K562 treated with DMSO at 1 percent for 12 hours (cell line): Measurements from ENCODE around the gene STK26. TPM values are rescaled to one million over a fixed set of nuclear protein-coding genes. Genes with fewer than 3 reads are reported as not detected.

Source experiments
- total RNA-seq: library from RNA; unstranded; fragments of 300-600 nt; gene quantifications from 2 replicates; pipeline ENCODE4 v1.2.3, GENCODE V29; 2022; ENCODE audit not compliant: insufficient read depth

STK26 gene
- 11.9 and 31.3 TPM in 2 replicates for total RNA-seq

DNA sequence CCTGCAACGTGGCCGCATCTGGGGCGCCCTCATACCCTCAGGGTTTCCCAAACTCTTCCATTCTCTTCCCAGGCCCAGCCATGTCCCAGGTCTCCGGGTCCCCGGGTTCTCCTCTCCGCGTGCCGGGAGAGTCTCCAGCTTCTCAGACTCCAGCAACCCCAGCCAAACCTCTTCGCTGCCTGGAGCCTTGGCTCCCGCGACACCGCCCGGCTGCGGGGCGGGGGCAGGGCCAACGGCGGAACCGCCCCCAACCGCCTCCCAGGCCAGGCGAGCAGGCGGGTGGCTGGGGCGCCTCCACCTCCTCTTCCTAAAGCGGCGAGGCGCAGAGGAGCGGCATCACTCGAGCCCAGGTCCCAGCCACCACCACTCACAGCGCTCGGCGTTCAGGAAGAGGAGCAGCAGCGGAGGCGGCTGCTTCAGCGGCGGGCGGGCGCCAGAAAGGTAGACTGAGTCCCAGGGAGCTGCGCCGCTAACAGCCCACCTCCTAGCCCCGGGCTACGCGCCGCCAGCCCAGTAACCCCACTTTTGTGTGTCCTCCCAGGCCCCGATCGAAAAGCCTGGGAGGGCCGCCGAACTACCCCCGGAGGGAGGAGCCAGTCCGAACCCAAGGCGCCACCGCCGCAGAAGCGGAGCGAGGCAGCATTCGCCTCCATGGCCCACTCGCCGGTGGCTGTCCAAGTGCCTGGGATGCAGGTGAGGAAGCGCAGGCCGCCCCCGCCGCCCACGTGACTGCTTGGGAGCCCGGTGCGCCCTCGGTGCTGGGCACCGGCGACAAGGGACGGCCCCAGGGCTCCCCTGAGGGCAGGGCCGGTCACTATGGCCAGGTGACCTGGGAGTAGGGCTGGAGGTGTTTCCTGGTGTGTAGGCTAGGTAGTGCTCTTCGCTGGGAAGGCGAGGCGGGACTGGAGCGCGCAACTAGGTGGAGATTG, at the start of gene STK26:
STK26 (plus strand) TSS at position 336 of the 929 bp plus-strand sequence; CDS start at position 652, 316 bp downstream.

Other genes starting within 250 kb of the STK26 start
- not detected in 2 replicates for gene FRMD7, start 104.7 kb downstream of the STK26 start, total RNA-seq
- 7.3 and 22.5 TPM in 2 replicates for gene RAP2C, start 196.1 kb downstream of the STK26 start, total RNA-seq